GM20431 (cell line): ENCODE measurements around the gene GRAMD1B.

Experiments used
- in situ Hi-C: fragments of 300-500 bp; cut with MseI, MboI; formaldehyde crosslinking; loops from one replicate; pipeline ENCODE4 v1.15.0; 2020; ENCODE audit warnings: low sequenced_read_pairs; ENCODE audit not compliant: unreplicated experiment

Gene GRAMD1B

DNA sequence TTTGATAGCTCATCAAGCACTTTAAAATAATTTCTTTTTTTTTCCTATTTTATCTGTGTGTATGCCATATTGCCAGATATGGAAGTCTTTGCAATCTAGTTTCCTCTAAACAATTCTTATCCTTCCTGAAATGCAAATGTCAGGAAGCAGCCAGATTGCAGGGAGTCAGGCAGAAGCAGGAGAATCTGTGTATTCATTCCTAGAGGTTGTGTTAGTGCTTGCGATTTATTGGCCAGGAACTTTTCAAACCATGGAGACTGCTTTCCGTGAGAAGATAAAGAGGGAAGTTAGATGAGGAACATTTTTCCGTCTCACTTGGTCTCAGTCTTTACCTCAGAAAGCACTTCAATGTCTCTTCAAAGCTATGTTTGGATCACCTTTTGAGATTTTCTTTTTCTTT is 91.9 kb downstream of the GRAMD1B start:
- in situ Hi-C loops = no loop called here

DNA sequence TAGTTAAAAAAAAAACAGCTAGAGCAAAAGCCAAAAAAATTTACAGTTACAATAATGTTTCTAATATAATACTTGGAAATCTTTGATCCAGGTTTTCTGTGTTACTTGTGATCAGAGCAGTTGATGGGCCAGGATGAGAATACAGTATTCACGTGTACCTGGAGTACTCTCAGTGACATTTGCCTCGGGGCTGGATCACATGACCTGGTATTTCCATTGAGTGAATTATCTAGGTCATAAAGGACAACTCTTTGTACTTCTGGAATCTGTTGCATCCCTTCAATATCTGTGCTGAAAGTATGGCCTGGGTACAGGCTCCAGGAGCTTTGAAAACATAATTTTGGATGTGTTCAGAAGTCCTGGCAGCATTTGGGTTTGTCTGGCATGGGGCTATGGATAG is 93.5 kb downstream of the GRAMD1B start:
- in situ Hi-C loops = no loop called here

DNA sequence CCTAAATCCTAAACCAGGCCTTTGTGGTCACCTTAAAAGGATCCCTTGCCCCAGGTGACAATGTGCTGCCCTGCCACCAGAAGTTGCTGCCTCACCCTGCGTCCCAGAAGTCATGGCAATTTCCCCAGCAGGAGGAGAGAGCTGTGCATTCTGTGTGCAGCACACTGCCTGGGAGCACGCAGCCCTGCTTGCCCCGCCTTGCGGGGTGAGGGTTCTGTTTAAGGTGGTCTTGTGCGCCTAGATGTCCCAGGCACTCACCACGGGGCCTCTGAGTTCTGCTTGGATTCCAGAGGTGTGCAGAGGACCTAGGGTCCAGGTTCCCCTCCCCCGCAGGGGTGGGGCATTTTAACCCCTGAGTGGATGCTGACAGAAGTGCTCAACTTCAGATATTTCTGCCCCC is 95.0 kb downstream of the GRAMD1B start:
- in situ Hi-C loops = no loop called here

DNA sequence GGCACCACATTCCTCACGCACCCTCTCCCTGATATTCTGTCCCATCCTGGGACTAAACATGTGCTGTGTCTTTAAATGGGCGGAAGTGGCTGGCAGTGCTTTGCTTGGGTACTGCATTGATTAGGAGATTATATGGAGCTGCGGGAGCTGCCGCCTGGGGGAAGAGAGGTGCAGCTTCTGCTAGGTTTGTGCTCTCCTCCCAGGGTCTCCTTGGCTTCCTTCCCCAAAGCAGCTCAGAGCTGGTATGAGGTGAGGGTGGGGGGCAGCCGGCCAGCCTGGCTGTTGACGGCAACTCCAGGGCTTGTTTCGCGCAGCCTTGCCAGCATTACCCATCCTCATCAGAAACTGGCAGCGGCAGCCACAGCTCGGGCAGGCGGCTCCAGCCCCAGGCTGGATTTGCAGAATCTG is 95.4 kb downstream of the GRAMD1B start:
- in situ Hi-C loops = no loop called here

DNA sequence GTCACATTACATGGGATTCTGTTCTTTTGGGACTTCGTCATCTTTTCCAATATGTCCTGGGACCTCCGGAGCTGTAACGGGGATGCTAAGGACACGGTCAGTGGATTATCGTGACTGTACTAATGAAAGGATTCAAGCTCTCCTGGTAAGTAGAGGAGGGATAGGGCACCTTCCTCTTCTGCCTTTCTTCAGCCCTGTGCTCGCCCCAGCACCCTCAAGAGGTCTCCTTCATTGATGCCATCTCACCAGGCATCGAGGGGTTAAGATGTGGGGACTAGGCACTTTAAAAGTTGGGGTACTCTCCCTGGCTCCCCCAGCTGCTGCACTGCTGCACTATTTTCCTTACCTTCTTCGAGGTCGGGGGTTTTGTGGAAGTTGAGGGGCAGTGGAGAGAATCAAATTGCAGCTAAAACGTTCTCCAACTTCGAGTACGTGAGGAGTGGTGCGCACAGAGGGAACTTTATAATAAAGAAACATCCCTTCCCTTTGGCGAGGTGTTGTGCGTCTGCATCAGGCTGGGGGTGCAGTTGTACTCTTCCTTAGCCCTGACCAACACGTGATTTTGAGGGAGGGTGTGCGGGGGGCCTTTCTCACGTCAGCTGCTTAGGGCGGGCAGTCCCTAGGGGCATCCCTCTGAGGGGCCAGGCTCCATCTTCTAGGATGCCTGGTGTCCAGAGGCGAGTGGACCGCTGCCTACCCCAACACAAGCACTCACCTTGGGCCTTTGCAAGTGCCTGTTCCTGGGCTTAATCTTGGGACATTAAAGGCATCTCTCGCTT is 96.1 kb downstream of the GRAMD1B start:
- in situ Hi-C loops = no loop called here

DNA sequence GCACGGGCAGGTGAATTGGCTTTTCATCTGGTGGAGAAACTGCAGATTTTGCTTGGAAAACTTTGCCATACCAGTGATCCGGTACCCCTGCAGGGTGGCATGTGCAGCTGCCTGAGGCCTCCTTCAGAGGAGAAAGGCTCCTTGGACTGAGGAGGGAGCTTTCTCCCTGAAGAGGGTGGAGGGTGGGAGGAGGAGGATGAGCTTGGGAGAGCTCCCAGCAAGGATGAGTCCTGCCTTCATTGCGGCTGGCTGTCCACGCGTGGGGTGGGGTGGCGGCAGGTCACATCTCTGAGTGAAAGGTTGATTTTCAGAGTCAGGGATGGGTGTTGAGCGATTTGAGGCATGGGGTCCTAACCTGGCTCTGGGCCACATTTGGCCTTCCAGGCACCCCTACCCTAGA is 96.8 kb downstream of the GRAMD1B start:
- in situ Hi-C loops = no loop called here

DNA sequence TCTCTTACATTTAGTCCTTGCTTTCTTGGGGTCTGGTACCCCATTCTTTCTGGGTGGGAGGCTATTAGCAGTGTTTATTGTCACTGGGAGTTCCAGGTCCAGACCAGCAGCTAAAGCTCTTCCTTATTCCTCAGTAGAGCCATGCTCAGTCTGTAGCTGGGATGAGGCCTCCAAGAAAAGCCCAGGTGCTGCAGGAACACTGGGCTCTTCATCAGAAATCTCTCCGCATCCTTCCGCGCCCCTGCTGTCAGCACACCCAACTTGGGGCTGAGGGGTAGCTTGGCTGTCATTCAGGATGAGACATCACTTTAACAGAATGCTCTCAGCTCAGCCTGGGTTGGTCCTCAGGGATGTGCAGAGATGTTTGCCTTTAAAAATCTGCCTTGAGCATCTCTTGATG is 97.5 kb downstream of the GRAMD1B start:
- in situ Hi-C loops = no loop called here

DNA sequence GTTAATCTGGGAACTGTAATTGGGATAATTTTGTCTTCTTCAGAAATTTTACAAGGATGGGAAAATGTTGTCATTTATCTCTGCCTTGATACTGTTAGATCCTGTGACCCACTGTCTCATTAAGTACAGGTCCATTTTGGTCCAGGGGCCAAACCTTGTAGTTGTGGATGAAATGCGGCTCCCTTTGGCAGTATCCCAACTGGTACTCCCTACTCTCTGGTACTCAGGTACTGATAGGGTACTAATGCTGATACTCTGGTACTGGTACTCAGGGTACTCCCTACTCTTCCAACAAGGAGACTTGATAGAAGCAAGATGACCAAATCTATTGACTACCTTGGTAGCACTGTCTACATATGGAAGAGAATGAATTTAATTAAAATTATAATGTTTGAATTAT is 97.9 kb downstream of the GRAMD1B start:
- in situ Hi-C loops = no loop called here

DNA sequence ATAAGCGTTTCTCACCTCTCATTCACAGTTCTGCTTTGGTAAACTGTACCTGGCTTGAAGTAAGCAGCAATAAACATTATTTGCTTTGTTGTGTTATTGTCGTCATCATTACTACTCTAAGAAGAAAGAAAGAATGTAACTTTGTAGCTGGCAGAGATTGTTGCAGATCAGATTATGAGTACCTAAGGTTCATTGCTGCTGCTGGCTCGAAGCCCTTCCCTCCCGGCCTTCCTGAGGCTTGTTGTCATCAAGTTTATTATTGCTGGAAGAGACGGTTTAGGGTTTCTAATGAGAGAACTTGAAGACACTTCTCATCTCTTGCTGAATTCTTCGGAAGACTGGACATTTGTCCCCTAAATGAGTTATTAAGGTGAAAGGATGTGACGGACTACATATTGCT is 101.3 kb downstream of the GRAMD1B start:
- in situ Hi-C loops = no loop called here

DNA sequence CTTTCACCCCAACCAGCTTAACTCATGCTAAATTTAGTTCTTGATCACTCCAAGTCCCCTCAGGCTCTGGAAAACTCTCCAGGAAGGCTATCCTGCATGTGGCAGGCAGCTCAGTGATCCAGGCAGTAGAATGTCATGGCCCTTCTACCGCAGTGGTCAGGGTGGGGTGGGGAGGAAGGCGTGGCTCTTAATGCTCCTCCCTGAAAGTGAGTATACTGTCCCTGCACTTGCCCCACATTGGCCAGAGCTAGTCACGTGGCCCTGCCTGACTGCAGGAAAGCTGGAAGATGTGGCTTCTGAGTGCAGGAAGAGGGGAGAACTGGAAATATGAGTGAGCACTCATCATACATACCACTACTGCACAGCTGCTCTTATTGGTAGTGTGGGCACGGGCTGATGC is 102.1 kb downstream of the GRAMD1B start:
- in situ Hi-C loops = no loop called here

DNA sequence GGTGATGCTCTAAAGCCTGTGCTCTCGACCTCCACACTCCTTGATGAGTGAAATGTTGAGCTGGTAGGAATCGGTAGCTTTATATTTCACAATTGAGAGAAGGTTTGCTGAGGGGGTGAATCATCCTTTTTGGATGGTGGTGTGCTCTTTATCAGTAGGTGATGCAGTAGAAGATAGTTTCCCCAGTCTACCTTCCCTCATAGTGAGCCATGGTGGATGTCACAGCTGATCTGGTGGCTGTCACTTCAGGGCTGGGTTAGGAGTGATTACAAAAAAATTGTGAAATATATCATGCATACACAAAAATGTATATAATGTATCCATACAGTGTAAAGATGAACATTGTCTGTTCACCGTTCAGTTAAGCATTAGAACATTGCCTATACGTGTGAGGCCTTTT is 105.3 kb downstream of the GRAMD1B start:
- in situ Hi-C loops = no loop called here

DNA sequence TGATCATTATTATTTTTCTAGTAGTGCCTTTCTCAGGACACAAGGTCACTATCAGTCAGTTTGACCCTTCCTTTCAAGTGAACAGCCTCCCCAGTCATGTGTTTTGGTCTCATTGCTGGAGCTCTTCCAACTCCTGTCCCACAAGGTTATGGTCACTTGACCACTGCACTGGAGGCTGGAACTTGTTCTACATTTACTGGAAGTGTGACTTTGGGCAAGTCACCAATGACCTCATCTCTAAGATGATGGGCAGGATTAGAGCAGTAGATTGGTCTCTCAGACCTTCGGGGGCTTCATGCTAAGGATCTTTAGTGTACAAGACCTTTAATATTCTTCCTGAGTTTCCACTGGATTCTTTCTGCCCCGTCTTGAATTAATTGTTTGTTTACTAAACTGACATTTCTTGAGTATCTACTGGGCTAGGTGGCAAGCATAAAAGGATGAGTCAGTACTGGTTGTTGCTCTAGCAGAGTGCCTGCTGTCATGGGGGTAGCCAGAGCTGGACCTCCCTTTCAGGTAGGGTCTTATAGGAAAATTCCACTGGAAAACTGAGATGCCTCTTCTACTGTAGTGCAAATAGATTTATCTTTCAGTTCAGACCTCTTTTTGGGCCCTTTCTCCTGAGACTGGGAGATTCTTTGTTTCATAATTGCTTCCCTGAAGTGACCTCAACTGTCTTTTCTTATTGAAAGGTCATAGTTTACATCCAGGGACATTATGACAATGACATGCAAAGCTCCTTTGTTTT is 106.8 kb downstream of the GRAMD1B start:
- in situ Hi-C loops = no loop called here

DNA sequence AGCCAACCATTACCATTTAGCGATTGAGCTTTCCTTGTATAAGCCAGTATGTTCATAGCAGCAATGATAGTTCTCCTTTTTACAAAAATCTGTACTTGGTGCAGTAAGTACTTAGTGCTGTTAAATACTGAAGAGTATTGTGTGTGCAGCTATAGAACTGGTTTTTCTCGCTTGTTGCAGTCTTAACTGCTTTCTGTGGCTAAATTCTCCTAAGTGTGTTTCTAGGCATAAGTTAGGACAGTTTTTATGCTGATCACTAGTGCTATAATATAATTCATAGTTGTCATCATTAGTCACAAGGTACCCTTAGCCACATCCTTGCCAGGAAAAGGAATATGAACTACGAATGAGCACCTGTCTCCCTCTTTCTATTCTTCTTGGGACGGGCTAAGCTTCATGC is 107.7 kb downstream of the GRAMD1B start:
- in situ Hi-C loops = no loop called here

DNA sequence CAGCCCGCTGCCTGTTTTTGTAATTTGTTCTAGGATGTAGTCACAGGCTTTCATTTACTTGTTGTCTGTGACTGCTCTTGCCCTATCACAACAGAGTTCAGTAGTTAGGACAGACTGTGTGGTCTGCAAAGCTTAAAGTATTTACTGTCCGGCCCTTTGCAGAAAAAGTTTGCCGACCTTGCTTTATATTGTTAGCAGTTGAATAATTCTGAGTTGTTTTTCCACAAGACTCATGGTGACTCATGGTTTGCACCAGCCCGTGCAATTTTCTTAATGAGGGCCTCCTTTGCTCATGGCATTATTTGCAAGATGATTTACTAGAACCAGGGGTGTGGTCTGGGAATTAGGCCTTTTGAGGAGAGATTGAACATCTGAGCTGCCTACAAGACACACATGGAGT is 113.7 kb downstream of the GRAMD1B start:
- in situ Hi-C loops = loop anchor here (10.0 kb wide), 1 partner anchor 59 kb away; no protein-coding TSS in a partner anchor

DNA sequence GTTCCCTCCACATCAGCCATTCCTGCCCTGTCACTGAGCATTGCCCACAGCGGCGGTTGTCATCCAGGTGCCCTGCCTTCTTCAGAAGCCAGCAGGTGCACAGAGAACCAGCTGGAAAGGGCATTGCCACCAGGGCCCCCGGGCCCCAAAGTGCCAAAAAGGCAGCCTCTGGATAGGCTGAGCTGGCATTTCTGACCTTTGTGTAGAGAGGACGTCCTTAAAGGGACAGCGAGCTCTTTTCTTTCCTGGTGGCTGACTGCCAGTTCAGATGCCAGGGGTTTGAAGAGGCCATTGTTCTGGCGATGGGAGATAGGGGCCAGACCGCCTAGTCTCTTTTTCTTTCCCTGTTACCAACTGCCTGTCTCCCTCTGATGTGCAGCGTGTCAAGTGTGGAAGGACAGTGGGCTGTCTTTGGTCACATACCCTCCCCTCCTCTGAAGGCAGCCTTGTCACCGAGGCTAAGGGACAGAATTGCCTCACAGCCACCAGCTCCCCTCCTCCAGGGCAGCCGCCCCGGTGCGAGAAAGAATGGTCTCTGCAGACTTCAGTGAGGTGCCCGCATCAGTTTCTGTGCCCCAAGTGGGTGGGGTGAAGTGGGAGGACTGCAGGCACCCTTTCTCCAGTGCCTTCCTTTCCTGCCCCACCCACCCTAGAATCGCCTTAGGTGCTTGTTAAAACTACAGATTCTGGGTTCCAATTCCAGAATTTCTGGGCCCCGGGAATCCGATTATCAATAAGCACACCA is 114.7 kb downstream of the GRAMD1B start:
- in situ Hi-C loops = loop anchor here (10.0 kb wide), 1 partner anchor 60 kb away; no protein-coding TSS in a partner anchor

DNA sequence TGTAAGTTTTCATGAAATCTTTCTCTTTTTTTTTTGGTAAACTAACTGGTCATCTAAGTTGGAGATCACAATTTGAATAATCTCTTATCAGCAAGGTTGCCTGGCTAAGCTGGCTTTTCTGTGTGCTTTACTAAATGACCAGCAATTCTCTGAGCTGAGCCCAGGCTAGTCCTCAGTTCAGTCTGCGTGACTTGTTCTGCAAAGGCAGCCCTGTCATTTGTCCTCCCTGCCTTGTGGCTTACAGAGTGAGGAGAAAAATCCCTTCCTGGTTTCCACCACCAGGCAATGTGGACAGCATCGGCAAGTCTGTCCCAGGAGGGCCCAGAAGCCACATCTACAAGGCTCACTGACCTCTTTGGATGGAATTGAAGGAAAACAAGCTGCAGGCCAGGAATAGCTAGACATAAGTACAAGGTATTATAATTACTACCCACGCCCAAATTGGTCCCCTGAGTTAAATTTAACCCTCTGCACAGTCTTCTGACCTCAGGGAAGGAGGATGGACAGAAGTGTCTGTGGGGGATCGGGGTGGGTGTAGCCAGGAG is 115.7 kb downstream of the GRAMD1B start:
- in situ Hi-C loops = loop anchor here (10.0 kb wide), 1 partner anchor 61 kb away; no protein-coding TSS in a partner anchor

DNA sequence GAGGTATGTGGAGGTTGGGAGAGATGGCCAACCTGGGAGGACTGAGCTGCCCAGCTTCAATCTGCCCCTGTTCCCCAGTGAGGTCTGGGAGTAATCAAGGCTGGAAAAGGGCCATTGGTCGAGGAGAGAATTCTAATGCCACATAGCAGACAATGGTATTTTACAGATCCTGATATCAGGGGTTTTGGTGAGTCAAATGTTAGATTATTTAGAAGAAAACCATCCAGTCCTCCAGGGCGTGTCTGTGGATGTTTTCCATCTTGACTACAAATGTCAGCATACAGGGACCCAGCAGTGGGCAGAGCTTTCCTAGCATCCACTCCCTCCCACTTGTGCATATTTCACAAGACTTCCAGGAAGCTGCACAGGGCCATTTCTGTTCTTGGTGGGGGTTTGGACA is 116.4 kb downstream of the GRAMD1B start:
- in situ Hi-C loops = loop anchor here (10.0 kb wide), 1 partner anchor 62 kb away; no protein-coding TSS in a partner anchor

DNA sequence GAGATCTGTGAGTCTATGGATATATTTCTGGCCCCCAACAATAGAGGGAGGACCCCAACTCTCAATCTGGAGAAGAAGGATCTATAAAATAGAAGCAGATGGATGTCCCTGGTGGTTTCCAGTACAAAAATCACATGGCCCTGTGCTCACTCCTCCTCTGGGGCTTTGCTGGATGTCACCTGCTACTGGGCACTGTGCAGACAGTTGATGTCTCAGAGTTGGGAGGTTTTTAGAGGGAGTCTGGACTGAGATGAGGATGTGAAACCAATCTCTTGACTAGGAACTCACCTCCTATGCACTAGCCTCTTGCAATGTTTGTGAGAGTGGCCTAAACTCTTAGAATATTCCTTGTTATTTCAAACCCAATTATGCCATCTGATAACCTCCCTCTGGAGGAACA is 117.1 kb downstream of the GRAMD1B start:
- in situ Hi-C loops = loop anchor here (10.0 kb wide), 1 partner anchor 62 kb away; no protein-coding TSS in a partner anchor

DNA sequence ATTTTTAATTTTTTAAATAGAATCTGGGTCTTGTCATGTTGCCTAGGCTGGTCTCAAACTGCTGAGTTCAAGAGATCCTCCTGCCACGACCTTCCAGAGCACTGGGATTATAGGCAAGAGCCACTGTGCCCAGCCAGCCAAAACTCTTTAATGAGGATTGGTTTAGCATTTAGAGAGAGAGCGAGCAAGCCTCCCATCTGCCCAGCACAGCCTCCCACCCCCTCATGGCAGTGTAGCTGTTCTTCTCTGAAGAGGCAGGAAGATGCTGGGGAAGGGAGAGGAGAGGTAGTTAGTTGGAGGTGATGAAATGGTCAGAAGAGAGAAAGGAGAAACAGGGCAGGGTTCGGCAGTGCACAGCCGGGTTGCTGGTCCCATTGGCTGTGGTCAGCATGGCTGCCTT is 118.7 kb downstream of the GRAMD1B start:
- in situ Hi-C loops = loop anchor here (10.0 kb wide), 1 partner anchor 64 kb away; no protein-coding TSS in a partner anchor
